ENCODE measurements around the gene WSCD2. TPM values are rescaled to one million over a fixed set of nuclear protein-coding genes. Genes with fewer than 3 reads are reported as not detected.

The WSCD2 gene
- total RNA-seq, 4 donors from 2014 or later, result 6.7 TPM; not detected in 3

- no peaks in the 10 kb centered on the region for H3K9me3 ChIP-seq
- no peak overlapping the region for H3K4me3 ChIP-seq
- no peaks in the 10 kb centered on the region for H3K36me3 ChIP-seq
- no peaks in the 10 kb centered on the region for H3K4me1 ChIP-seq
- H3K27me3 ChIP-seq, result no peaks in the 10 kb centered on the region
- no peak for DNase-seq
- no peak overlapping the region for H3K27ac ChIP-seq
- TF ChIP-seq, protein P1, sequence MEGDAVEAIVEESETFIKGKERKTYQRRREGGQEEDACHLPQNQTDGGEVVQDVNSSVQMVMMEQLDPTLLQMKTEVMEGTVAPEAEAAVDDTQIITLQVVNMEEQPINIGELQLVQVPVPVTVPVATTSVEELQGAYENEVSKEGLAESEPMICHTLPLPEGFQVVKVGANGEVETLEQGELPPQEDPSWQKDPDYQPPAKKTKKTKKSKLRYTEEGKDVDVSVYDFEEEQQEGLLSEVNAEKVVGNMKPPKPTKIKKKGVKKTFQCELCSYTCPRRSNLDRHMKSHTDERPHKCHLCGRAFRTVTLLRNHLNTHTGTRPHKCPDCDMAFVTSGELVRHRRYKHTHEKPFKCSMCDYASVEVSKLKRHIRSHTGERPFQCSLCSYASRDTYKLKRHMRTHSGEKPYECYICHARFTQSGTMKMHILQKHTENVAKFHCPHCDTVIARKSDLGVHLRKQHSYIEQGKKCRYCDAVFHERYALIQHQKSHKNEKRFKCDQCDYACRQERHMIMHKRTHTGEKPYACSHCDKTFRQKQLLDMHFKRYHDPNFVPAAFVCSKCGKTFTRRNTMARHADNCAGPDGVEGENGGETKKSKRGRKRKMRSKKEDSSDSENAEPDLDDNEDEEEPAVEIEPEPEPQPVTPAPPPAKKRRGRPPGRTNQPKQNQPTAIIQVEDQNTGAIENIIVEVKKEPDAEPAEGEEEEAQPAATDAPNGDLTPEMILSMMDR (IDR thresholded peaks at IDR 0.05), result no peak
- no peak for TF ChIP-seq POLR2A (IDR thresholded peaks at IDR 0.05)
These were observed 102.9 kb downstream of the WSCD2 start for GRCh38 chr12:108231909-108232434.

DNA sequence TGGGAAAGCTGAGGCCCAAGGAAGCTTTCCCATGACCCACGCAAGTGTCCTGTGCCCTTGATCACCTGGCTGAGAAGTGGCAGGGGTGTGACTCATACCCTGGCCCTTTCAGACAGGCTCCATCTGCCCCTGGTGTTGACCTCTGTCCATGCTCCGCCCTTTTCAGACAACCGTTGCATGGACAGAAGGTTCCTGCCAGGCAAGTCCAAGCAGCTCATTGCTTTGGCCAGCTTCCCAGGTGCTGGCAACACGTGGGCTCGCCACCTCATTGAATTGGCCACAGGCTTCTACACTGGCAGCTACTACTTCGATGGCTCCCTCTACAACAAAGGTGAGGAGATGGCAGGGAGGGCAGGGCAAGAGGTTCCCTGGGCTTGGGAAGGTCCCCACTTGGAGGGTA is 103.5 kb downstream of the WSCD2 start:
- H3K27me3 ChIP-seq, result no peaks in the 10 kb centered on the region
- no peaks in the 10 kb centered on the region for H3K36me3 ChIP-seq
- H3K27ac ChIP-seq, result no peak overlapping the region
- TF ChIP-seq, protein P1 (IDR thresholded peaks at IDR 0.05), result no peak
- no peak for TF ChIP-seq POLR2A (IDR thresholded peaks at IDR 0.05)
- no peaks in the 10 kb centered on the region for H3K4me1 ChIP-seq
- H3K9me3 ChIP-seq, result no peaks in the 10 kb centered on the region
- no peak overlapping the region for H3K4me3 ChIP-seq
- no peak for DNase-seq

DNA sequence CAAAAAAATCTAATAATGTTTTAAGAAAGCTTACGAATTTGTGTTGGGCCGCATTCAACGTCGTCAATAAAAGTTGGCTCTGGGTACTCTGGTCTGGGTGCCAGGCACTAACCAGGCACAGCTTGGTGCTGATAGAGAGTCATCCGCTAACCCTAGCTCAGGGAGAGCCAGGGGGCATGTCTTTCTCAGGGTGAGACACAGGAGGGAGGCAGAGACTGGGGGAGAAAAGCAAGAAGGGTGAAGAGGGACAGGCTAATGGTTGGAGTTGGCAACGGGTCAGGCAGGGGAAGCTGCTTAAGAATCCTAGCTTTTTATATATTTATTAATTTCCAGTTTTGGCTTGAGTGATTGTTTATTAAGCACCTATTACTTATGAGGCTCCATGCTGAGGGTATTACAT is 105.1 kb downstream of the WSCD2 start:
- no peaks in the 10 kb centered on the region for H3K36me3 ChIP-seq
- TF ChIP-seq POLR2A (IDR thresholded peaks at IDR 0.05), result no peak
- TF ChIP-seq, protein P1 (IDR thresholded peaks at IDR 0.05), result no peak
- no peak overlapping the region for H3K27ac ChIP-seq
- DNase-seq, result no peak
- H3K27me3 ChIP-seq, result no peaks in the 10 kb centered on the region
- H3K4me1 ChIP-seq, result no peaks in the 10 kb centered on the region
- no peak overlapping the region for H3K4me3 ChIP-seq
- H3K9me3 ChIP-seq, result no peaks in the 10 kb centered on the region

DNA sequence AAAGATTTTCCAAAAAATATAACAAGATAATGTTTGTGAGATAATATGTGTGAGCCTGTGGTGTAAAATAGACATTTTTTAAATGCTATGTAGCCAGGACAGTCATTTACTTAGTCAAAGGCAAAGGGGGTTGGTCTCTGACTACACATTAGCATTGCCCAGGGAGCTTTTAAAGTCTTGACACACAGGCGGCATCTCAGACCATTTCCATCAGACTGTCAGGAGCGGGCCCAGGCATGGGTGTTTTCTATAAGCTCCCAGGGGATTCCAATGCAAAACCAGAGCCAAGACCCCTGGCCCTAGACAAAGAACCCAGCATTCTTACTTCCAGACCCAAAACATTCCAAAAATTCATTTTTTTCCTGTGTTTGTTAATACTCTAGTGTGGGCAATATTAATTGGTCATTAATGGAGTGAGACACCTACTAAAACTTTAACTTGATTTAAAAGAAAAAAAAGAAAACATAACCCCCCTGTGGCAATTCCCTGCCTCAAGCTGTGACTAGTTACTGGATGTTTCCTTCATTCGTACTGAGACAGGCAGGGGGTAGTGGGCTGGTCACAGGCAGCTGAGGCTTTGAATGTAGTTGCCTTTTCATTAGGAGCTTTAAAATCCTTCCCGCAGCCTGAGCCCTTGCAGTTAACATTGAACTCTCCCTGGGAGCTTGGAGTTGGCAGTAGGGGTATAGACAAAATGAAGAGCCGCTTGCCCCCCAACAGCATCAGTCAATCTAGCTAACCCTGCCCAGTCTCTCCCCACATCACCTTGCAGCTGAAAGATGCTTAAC is 106.3 kb downstream of the WSCD2 start:
- Histone ChIP-seq H3K4me1 (no peaks in the 10 kb centered on the region), H3K4me3 (no peak overlapping the region), H3K27ac (no peak overlapping the region), H3K9me3 (no peaks in the 10 kb centered on the region), H3K36me3 (no peaks in the 10 kb centered on the region), H3K27me3 (no peaks in the 10 kb centered on the region)
- DNase-seq, result no peak
- TF ChIP-seq, protein P1 (IDR thresholded peaks at IDR 0.05), result no peak
- no peak for TF ChIP-seq POLR2A (IDR thresholded peaks at IDR 0.05)

DNA sequence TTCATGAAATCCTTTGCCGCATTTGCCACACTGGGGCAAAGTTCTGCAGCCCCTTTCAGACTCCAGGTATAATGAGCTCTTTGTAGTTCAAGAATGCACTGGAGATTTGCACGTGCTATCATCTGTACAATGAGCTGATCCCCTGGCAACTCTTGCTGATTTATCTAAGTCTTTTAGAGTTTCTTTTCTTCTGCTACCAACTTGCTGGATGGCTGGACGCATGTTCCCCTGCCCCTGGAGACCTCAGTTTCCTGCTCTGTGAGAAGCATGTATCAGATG is 106.8 kb downstream of the WSCD2 start:
- no peak for DNase-seq
- Histone ChIP-seq H3K27ac (no peak overlapping the region), H3K9me3 (no peaks in the 10 kb centered on the region), H3K4me3 (no peak overlapping the region), H3K27me3 (no peaks in the 10 kb centered on the region), H3K36me3 (no peaks in the 10 kb centered on the region), H3K4me1 (no peaks in the 10 kb centered on the region)
- TF ChIP-seq POLR2A (IDR thresholded peaks at IDR 0.05), result no peak
- TF ChIP-seq, protein P1 (IDR thresholded peaks at IDR 0.05), result no peak

Measured in Peyer's patch (tissue), 4 donors.